H1 (cell line): ENCODE data around the gene LARP6. TPM values are rescaled to one million over a fixed set of nuclear protein-coding genes. Genes with fewer than 3 reads are reported as not detected.

Experiments used
- CHD1 ChIP-seq: IDR thresholded peaks from 2 replicates; pipeline ENCODE4 v1.6.1; 2012; ENCODE audit warnings: low read depth, low read length, improper control_type of control experiment
- JUND ChIP-seq: IDR thresholded peaks from 2 replicates; pipeline ENCODE4 v1.6.1; 2011; ENCODE audit warnings: mild to moderate bottlenecking, improper control_type of control experiment, low read length
- SUZ12 ChIP-seq: fragments of 200-600 bp; sonication (generic); IDR thresholded peaks from 2 replicates; pipeline ENCODE4 v1.6.1; 2012; ENCODE audit warnings: mild to moderate bottlenecking, inconsistent platforms, low read length, moderate library complexity, mixed read lengths
- polyA plus RNA-seq, 7 experiments: library from polyadenylated mRNA; depleted of rRNA in 3 of 7; stranded (reverse) in 5 of 7; unstranded in 2 of 7; fragments of >200 nt in 5 of 7; fragments of 200-250 nt in 2 of 7; gene quantifications; 1 replicate in 5 of 7; 2 replicates in 1 of 7; 4 replicates in 1 of 7; pipeline versions ENCODE4 v1.2.1 to v1.2.3, GENCODE V29; 2011 to 2013; ENCODE audit warnings: missing spikeins in 2 of 7, mixed read lengths in 2 of 7
- total RNA-seq: library from RNA; stranded (reverse); fragmentation: NEBNext Ultra II Directional; extraction: Animal tissue kit (Norgen Biotek cat#: 25700); gene quantifications from 2 replicates; pipeline ENCODE4 v1.2.1, GENCODE V29; 2021

LARP6 gene
- total and polyA plus RNA-seq, 2 of the 8 experiments (the other 6 are each of a cell fraction or from before 2014, with no cell fraction given) = 21.0 to 24.7 TPM

GRCh38 chr15:70794596-70795310 is 59.2 kb downstream of the LARP6 start (continued):
- TF ChIP-seq CHD1 = no peak
- no peak for TF ChIP-seq SUZ12
- TF ChIP-seq JUND = no peak
